Measurements from ENCODE around the gene S1PR3.

Gene S1PR3

DNA sequence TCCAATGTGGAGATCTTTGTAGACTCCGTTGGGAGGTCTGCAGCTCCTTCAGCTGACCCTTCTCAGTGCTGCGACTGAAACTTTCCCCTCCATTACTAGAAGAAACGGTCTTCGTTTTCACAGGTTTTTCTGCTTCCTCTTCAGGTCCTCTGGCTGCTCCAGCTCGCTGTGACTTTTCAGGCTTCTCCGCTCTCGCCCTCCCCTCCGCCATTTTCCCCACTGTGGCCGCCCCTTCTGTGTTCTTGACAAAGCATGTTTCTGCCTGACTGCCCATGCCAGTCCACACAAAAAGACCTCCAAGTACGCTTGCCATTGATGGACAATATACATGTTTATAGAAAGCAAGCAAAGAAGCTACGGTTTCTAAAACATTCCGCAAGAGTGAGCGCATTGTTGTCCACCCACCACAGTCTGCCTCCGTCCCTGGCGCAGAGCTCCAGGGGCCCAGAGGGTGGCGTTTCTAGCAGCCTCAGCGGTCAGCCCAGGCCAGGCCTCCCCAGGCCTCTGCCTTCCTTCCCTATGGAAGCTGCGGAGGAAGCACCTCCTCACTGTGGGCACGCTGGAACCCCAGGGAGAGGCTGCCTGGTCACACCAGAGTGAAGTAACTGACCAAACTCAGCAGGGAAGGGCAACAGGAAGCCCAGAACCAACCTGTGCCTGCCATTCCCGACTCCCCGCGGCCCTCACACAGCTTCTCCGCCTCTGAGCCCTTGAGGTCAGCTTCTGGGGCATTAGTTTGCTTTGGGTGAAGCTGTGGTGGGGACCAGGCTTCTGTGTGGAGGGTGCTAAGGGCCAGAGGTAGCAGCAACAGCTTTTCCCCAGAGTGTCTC, 19.9 kb upstream of the S1PR3 start:
- no peak overlapping the region for H3K4me3 ChIP-seq (ENCODE audit: low read depth, low read length)
- TF ChIP-seq, protein P1, sequence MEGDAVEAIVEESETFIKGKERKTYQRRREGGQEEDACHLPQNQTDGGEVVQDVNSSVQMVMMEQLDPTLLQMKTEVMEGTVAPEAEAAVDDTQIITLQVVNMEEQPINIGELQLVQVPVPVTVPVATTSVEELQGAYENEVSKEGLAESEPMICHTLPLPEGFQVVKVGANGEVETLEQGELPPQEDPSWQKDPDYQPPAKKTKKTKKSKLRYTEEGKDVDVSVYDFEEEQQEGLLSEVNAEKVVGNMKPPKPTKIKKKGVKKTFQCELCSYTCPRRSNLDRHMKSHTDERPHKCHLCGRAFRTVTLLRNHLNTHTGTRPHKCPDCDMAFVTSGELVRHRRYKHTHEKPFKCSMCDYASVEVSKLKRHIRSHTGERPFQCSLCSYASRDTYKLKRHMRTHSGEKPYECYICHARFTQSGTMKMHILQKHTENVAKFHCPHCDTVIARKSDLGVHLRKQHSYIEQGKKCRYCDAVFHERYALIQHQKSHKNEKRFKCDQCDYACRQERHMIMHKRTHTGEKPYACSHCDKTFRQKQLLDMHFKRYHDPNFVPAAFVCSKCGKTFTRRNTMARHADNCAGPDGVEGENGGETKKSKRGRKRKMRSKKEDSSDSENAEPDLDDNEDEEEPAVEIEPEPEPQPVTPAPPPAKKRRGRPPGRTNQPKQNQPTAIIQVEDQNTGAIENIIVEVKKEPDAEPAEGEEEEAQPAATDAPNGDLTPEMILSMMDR (IDR thresholded peaks at IDR 0.05; ENCODE audit: low read depth, low read length) = no peak

GRCh38 chr9:88972401-88972800, 18.9 kb upstream of the S1PR3 start:
- TF ChIP-seq, protein P1 (IDR thresholded peaks at IDR 0.05; ENCODE audit: low read depth, low read length) = no peak
- H3K4me3 ChIP-seq (ENCODE audit: low read depth, low read length) = no peak overlapping the region

- TF ChIP-seq, protein P1 (IDR thresholded peaks at IDR 0.05; ENCODE audit: low read depth, low read length) = no peak
- H3K4me3 ChIP-seq (ENCODE audit: low read depth, low read length) = no peak overlapping the region
Observed at GRCh38 chr9:88973281-88974045, 17.8 kb upstream of the S1PR3 start.

GRCh38 chr9:88974641-88975040, 16.6 kb upstream of the S1PR3 start:
- H3K4me3 ChIP-seq (ENCODE audit: low read depth, low read length) = no peak overlapping the region
- TF ChIP-seq, protein P1 (IDR thresholded peaks at IDR 0.05; ENCODE audit: low read depth, low read length) = no peak

DNA sequence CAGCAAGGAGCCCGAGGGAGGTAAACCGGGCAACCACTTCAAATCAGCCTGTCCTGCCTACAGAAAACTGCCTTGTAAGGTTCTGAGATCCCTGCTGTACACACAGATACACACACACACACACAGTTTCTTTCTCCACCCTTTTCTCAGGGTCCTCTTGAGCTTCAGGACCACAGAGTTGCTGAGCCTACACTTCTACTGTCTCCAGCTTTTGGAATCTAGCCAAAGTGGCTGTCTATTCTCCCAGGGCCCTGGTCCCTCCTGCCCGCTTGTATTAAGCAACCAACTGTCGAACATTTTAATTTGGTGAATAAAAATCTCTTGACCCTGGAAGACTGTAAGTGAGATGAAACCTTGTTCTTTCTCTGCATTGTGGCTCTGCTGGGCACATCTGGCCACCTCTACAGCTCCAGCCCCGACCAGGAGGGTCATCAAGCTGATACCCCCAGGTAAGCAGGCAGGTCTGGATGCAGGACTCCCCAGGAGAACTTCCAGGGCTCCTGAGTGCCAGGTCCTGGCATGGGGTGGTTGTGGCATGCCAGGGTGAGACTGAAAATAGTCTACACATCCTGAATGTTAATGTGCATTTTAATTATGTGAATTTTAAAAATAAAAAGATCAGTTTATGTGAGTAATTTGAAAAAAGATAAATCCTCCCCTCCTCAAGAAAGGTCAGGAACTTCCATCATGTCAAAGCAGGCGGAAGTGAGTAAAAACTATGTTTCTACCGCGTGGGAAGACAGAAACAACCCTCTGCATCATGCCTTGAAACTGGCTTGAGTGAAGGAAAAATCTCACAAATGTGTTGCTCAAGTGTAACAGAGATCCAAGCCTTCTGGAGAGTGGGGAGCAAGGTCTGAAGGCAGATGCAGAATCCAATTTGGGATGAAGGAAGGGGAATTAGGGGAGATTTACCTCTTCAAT, 15.0 kb upstream of the S1PR3 start:
- H3K4me3 ChIP-seq (ENCODE audit: low read depth, low read length) = no peak overlapping the region
- TF ChIP-seq, protein P1 (IDR thresholded peaks at IDR 0.05; ENCODE audit: low read depth, low read length) = no peak

DNA sequence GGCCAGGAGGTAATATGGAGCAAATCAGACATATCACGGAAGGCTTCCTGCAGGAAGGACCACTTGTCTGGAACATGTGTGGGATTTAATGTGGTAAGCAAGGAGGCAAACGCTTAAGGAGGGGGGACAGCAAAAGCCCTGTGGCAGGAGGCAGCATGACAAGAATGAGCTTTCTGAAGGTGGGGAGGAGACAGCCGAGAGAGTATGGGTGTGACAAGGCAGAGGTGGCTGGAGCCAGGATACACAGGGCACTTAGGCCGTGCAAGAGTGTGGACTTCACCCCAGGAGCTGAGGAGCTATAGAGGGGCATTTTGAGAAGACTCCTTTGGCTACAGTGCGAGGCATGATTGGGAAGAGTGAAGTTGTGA, 14.4 kb upstream of the S1PR3 start:
- no peak overlapping the region for H3K4me3 ChIP-seq (ENCODE audit: low read depth, low read length)
- TF ChIP-seq, protein P1 (IDR thresholded peaks at IDR 0.05; ENCODE audit: low read depth, low read length) = no peak
